GM18867 (cell line): ENCODE results near the gene OR51B4.
"Not testable (repeated sequence)": the region's sequence is repeated elsewhere in the genome, so short reads cannot be mapped to it uniquely, and the experiment has no call there.

Experiments used
- ATAC-seq: cut with Tn5 transposase; IDR thresholded peaks from one replicate; pipeline ENCODE4 v1.9.1; 2021; ENCODE audit warnings: mild to moderate bottlenecking, moderate library complexity; ENCODE audit not compliant: unreplicated experiment

The OR51B4 gene

GRCh38 chr11:5301846-5302245, at the start of gene OR51B4:
OR51B4 (minus strand) TSS chr11:5301946; CDS start chr11:5301946, 0 bp downstream.
- ATAC-seq = no peak

- ATAC-seq = no peak
These were observed 49.5 kb upstream of the OR51B4 start, which contains the start of gene OR51B6 for GRCh38 chr11:5351208-5351607. OR51B6 (plus strand) TSS chr11:5351508; CDS start chr11:5351508, 0 bp downstream.

GRCh38 chr11:5349550-5349949, 47.8 kb upstream of the OR51B4 start:
- ATAC-seq = no peak

- ATAC-seq = no peak
These were observed 46.9 kb upstream of the OR51B4 start for GRCh38 chr11:5348551-5349194.

GRCh38 chr11:5345831-5346230, 44.1 kb upstream of the OR51B4 start:
- ATAC-seq = no peak

GRCh38 chr11:5343474-5344335, 42.0 kb upstream of the OR51B4 start, which contains the start of gene OR51B5:
OR51B5 (minus strand) TSS chr11:5343524; CDS start chr11:5343524, 0 bp downstream.
- ATAC-seq = no peak

GRCh38 chr11:5339771-5340322, 38.1 kb upstream of the OR51B4 start:
- peak; percentile 61 for ATAC-seq

GRCh38 chr11:5337253-5337652, 35.5 kb upstream of the OR51B4 start:
- ATAC-seq = not testable (repeated sequence)

- ATAC-seq = no peak
These were observed 34.6 kb upstream of the OR51B4 start for GRCh38 chr11:5336331-5336730.

- ATAC-seq = no peak
These were observed 33.4 kb upstream of the OR51B4 start for GRCh38 chr11:5335170-5335569.

- ATAC-seq = no peak
These were observed 22.5 kb upstream of the OR51B4 start, which contains the start of gene OR51B2 for GRCh38 chr11:5324197-5324596. OR51B2 (minus strand) TSS chr11:5324297; CDS start chr11:5324297, 0 bp downstream.

GRCh38 chr11:5317292-5317691, 15.5 kb upstream of the OR51B4 start:
- ATAC-seq = no peak

- not testable (repeated sequence) for ATAC-seq
These were observed 11.7 kb upstream of the OR51B4 start for GRCh38 chr11:5313326-5314023.

- no peak for ATAC-seq
These were observed 8.7 kb upstream of the OR51B4 start for GRCh38 chr11:5310423-5310822.

- ATAC-seq = no peak
These were observed 5.7 kb upstream of the OR51B4 start for GRCh38 chr11:5307256-5308019.

GRCh38 chr11:5304046-5304445, 2.3 kb upstream of the OR51B4 start:
- ATAC-seq = no peak

GRCh38 chr11:5303626-5304025, 1.9 kb upstream of the OR51B4 start:
- no peak for ATAC-seq

GRCh38 chr11:5300251-5300650, 1.5 kb downstream of the OR51B4 start:
- ATAC-seq = no peak

- ATAC-seq = no peak
These were observed 3.3 kb downstream of the OR51B4 start for GRCh38 chr11:5298451-5298850.

GRCh38 chr11:5297721-5298323, 3.9 kb downstream of the OR51B4 start:
- ATAC-seq = no peak
